Suprapubic skin (tissue), 4 donors: ENCODE results near the gene PEPD.

Experiments
- CTCF ChIP-seq, 2 donors: fragments of 200-600 bp in 1 of 2; fragments of 450-650 bp in 1 of 2; sonication (generic) in 1 of 2; IDR thresholded peaks; one replicate each; pipeline ENCODE4 v1.5.1; 2016 to 2019; ENCODE audit warnings: antibody characterized with exemption in 2 of 2, mild to moderate bottlenecking in 1 of 2, moderate library complexity in 1 of 2
- EP300 ChIP-seq: sonication (generic); formaldehyde crosslinking; IDR thresholded peaks from one replicate; pipeline ENCODE4 v1.6.1; 2017; ENCODE audit warnings: antibody characterized with exemption
- POLR2AphosphoS5 ChIP-seq, 3 donors: sonication (generic); formaldehyde crosslinking; IDR thresholded peaks; one replicate each; pipeline ENCODE4 v1.6.1; 2017; ENCODE audit warnings: antibody characterized with exemption in 3 of 3

DNA sequence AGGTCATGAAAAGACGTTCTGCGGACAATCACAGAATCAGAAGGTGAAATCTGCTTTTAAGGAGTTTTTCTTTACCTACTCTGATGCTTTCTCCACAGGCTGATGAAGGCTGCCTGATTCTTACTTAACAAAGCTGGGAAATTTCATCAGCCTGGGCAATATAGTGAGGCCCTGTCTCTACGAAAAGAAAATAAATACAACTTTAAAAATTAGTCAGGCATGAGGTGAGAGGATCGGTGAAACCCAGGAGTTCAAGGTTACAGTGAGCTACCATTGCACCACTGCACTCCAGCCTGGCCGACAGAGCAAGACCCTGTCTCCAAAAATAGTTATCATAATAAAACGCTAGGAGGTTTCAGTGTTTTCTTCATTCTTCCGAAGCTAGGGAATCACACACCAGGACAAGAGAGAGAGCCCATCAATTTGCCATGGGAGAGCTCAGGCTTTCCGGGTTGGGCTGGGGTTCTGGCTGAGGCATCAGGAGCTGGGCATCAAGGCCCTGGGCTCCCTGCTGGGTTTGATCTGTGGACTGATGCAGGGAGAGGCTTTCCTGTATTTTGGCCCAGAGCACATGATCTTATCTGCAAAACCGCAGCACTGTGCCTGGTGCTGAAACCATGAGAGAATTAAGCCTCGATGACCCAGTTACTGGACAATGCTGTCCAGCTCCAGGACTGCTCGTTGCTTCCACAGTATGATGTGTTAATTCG is 173.1 kb downstream of the PEPD start:
- TF ChIP-seq POLR2AphosphoS5 (IDR thresholded peaks at IDR 0.05) (no peak), CTCF (IDR thresholded peaks at IDR 0.05) (no peak), EP300 (no peak)
